Gastrocnemius medialis (tissue), 4 donors: ENCODE results near the gene SH2B3. TPM values are rescaled to one million over a fixed set of nuclear protein-coding genes. Genes with fewer than 3 reads are reported as not detected.

Experiments
- ATAC-seq, 2 donors: fragments of 150-250 bp; one replicate each; pipeline ENCODE4 v1.9.1; 2016
- DNase-seq, 2 donors: peaks; one replicate each; pipeline ENCODE4 v3.0.0-alpha.2; 2019
- H3K27ac ChIP-seq, 4 donors: fragments of 200-600 bp; sonication (generic); 1 replicate in 1 of 4; 2 replicates in 3 of 4; pipeline ENCODE4 v1.5.1; 2016 to 2018; ENCODE audit warnings: mild to moderate bottlenecking in 2 of 4, moderate library complexity in 1 of 4
- H3K27me3 ChIP-seq, 3 donors: fragments of 200-600 bp; sonication (generic) in 2 of 3; 1 replicate in 1 of 3; 2 replicates in 2 of 3; pipeline versions ENCODE4 v1.5.1 to v1.6.0; 2016 to 2019; ENCODE audit warnings: mild to moderate bottlenecking in 1 of 3, moderate library complexity in 1 of 3
- H3K36me3 ChIP-seq, 2 donors: fragments of 200-600 bp; sonication (generic) in 1 of 2; one replicate each; pipeline ENCODE4 v1.5.1; 2017 to 2018
- H3K4me1 ChIP-seq, 2 donors: fragments of 200-600 bp; sonication (generic) in 1 of 2; one replicate each; pipeline ENCODE4 v1.5.1; 2016 to 2017; ENCODE audit warnings: mild to moderate bottlenecking in 2 of 2
- H3K4me3 ChIP-seq, 4 donors: fragments of 200-600 bp; sonication (generic) in 3 of 4; 1 replicate in 1 of 4; 2 replicates in 3 of 4; pipeline ENCODE4 v1.5.1; 2016 to 2019; ENCODE audit warnings: mild to moderate bottlenecking in 2 of 4
- H3K9me3 ChIP-seq, 3 donors: fragments of 200-600 bp; sonication (generic) in 2 of 3; 1 replicate in 1 of 3; 2 replicates in 2 of 3; pipeline ENCODE4 v1.5.1; 2016 to 2019
- CTCF ChIP-seq, 5 experiments: fragments of 450-650 bp in 3 of 5; fragments of 200-600 bp in 2 of 5; sonication (generic) in 2 of 5; IDR thresholded peaks in 4 of 5; conservative IDR thresholded peaks in 1 of 5; 1 replicate in 4 of 5; 2 replicates in 1 of 5; pipeline ENCODE4 v1.5.1; 2016 to 2019; ENCODE audit warnings: antibody characterized with exemption in 5 of 5, mild to moderate bottlenecking in 3 of 5, moderate library complexity in 3 of 5
- POLR2A ChIP-seq, 2 donors: fragments of 450-650 bp; IDR thresholded peaks; one replicate each; pipeline ENCODE4 v1.6.1; 2017; ENCODE audit warnings: antibody characterized with exemption in 2 of 2, mild to moderate bottlenecking in 2 of 2, moderate library complexity in 2 of 2
- in situ Hi-C, 4 donors: fragments of 200-750 bp; cut with MboI; loops; one replicate each; pipeline versions ENCODE4 v1.15.0 to v1.8.0; 2017; ENCODE audit warnings: low sequenced_read_pairs in 4 of 4
- intact Hi-C: fragments of 100-400 bp; cut with DNase I; formaldehyde crosslinking; loops from one replicate; pipeline ENCODE4 v1.15.1; 2023; ENCODE audit warnings: low total_unique reads
- total RNA-seq, 4 donors: library from RNA; depleted of rRNA; stranded (reverse); fragments of >200 nt; gene quantifications; one replicate each; pipeline versions ENCODE4 v1.1.0 to v1.2.3, GENCODE V29; 2016

Gene SH2B3
- total RNA-seq, 4 donors from 2014 or later = 10.4 to 20.0 (median 15.5) TPM

GRCh38 chr12:111361073-111361716 lies 44.5 kb upstream of the SH2B3 start:
- no peak overlapping the region for H3K4me3 ChIP-seq
- H3K27ac ChIP-seq = peak overlapping the region in 1 of 4 donors; percentile 23
- intact Hi-C loops (no loop called here), in situ Hi-C loops (no loop called here)
- peaks cover 0 to 3% (median 2%) of the 10 kb centered on the region in 3 donors for H3K27me3 ChIP-seq
- H3K4me1 ChIP-seq = no peaks in the 10 kb centered on the region
- H3K9me3 ChIP-seq = no peaks in the 10 kb centered on the region
- DNase-seq (no peak), ATAC-seq (no peak)
- no peaks in the 10 kb centered on the region for H3K36me3 ChIP-seq
- no peak for TF ChIP-seq CTCF (IDR thresholded peaks at IDR 0.05 in 4 of 5, conservative IDR thresholded peaks at IDR 0.05 in 1 of 5)
- TF ChIP-seq POLR2A (IDR thresholded peaks at IDR 0.05) = no peak

DNA sequence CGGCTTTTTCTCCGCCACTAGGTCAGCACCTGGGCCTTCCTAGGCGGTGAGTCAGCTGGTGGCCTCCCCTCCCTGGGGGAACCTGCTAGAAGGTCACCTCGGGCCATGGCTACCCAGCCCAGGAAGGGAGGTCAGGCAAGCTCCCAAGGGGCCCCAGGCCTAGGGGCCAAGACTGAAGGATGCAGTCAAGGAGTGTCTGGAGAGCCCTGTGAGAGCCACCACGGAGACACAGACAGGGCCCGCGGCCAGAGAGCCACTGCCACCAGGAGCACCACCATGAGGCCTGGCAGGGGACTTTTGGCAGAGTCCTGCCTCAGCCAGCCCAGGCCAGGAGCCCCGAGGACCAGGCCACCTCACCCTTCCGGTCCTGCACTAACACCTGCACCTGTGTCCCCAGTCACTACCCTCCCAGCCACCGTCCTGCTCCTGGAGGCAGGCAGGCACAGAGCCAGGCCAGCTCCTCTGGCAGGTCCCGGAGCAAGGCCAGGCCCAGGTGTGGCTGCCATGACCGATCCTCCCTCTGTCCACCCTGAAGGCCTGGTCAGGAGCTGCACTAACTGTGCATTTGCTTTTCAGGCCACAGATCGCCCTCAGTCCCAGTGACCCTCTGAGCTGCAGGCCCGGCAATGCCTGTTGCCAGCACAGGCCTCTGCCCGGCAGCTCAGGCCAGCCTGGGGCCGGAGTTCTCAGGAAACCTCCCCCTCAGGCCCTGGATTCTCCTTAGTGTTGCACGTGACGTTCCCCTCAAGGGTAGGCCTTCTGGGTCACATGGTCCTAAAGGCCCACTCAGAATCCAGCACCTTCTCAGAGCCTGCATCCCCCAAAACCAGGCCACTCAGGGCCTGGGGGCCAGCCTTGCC lies 43.8 kb upstream of the SH2B3 start:
- no peaks in the 10 kb centered on the region for H3K4me1 ChIP-seq
- intact Hi-C loops (no loop called here), in situ Hi-C loops (no loop called here)
- no peak overlapping the region for H3K4me3 ChIP-seq
- no peaks in the 10 kb centered on the region for H3K9me3 ChIP-seq
- H3K36me3 ChIP-seq = no peaks in the 10 kb centered on the region
- peak overlapping the region in 1 of 4 donors; percentile 13 for H3K27ac ChIP-seq
- DNase-seq (no peak), ATAC-seq (no peak)
- peaks cover 0 to 3% (median 2%) of the 10 kb centered on the region in 3 donors for H3K27me3 ChIP-seq
- TF ChIP-seq POLR2A (IDR thresholded peaks at IDR 0.05) = no peak
- no peak for TF ChIP-seq CTCF (IDR thresholded peaks at IDR 0.05 in 4 of 5, conservative IDR thresholded peaks at IDR 0.05 in 1 of 5)

DNA sequence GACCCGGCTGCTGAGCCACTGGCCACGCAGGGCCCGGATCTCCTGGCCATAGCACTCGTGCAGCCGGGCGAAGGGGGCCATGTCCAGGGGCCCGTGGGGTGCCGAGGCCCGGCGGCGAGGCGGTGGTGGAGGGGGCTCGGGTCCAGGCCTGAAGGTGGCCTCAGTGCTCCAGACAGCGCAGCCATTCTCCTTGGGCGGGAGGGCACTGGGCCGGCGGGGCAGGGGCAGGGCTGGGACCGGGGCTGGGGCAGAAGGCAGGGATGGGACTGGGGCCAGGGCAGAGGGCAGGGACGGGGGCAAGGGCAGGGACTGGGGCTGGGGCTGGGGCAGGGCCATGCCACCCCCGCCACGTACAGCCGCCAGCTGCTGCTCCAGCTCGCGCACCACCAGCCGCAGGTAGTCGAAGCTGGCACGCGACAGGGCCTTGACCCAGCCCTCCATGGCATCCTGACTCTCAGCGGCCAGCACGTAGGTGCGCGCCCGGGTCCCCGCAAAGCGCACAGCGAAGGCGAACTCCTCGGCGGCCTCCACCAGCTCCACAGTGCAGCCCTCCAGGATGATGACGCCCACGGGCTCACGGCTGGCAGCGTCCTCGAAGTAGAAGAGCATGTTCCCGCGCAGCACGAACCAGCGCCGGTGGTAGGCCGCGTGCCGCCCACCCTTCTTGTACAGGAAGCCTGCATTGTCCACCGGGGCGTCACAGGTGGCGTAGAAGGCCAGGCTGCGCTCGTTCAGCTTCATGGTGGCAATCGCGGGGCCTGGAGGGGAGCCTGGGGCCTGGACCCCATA lies 42.8 kb upstream of the SH2B3 start:
- H3K36me3 ChIP-seq = no peaks in the 10 kb centered on the region
- in situ Hi-C loops = no loop called here
- ATAC-seq = no peak

DNA sequence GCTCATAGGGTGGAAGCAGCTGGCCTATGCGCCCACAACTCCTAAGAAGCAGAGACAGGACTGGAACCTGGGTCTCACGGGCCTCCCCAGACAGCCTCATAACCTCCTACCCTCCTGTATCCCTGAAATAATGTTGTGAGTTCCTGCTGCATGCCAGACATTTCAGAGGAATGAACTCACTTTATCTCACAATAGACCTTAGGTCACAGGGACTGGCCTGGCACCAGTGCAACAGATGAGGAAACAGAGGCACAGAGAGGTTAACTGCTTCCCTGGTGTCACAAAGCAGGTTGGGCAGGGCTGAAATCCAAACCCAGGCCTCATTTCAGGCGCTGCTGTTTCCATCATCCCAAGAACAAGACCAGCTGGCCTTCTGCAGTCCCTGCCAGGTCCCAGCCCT lies 42.1 kb upstream of the SH2B3 start:
- Histone ChIP-seq H3K9me3 (no peaks in the 10 kb centered on the region), H3K27me3 (peaks cover 0 to under 1% (median 0%) of the 10 kb centered on the region in 3 donors), H3K36me3 (no peaks in the 10 kb centered on the region), H3K27ac (peak overlapping the region in 1 of 4 donors; percentile 35), H3K4me1 (peaks cover 12% of the 10 kb centered on the region in 2 donors), H3K4me3 (no peak overlapping the region)
- intact Hi-C loops (no loop called here), in situ Hi-C loops (no loop called here)
- TF ChIP-seq CTCF (IDR thresholded peaks at IDR 0.05 in 4 of 5, conservative IDR thresholded peaks at IDR 0.05 in 1 of 5) (no peak), POLR2A (IDR thresholded peaks at IDR 0.05) (no peak)
- no peak for ATAC-seq
- no peak for DNase-seq

More for the DNA sequence above, 42.8 kb upstream of the SH2B3 start:
- Histone ChIP-seq H3K4me3 (no peak overlapping the region), H3K27me3 (peaks cover 0 to 3% (median under 1%) of the 10 kb centered on the region in 3 donors), H3K27ac (no peak overlapping the region), H3K4me1 (peaks cover 6 to 9% of the 10 kb centered on the region in 2 donors), H3K9me3 (no peaks in the 10 kb centered on the region)
- intact Hi-C loops = no loop called here
- TF ChIP-seq CTCF (IDR thresholded peaks at IDR 0.05 in 4 of 5, conservative IDR thresholded peaks at IDR 0.05 in 1 of 5) (no peak), POLR2A (IDR thresholded peaks at IDR 0.05) (no peak)
- no peak for DNase-seq
